ENCODE results near the gene SNN.
A peak's percentile ranks its signal among the peaks of the same experiment; 100 is the strongest.

SNN gene

GRCh38 chr16:11689031-11689840 is 21.0 kb downstream of the SNN start:
- no peak for TF ChIP-seq CTCF (conservative IDR thresholded peaks at IDR 0.05)
- H3K27ac ChIP-seq: peak overlapping the region; percentile 54

GRCh38 chr16:11691235-11691634 is 23.0 kb downstream of the SNN start:
- peak overlapping the region; percentile 54; the same call in 1 of the 2 replicates for H3K27ac ChIP-seq
- TF ChIP-seq CTCF (conservative IDR thresholded peaks at IDR 0.05): no peak

- no peak overlapping the region for H3K27ac ChIP-seq
- TF ChIP-seq CTCF (conservative IDR thresholded peaks at IDR 0.05): no peak
Observed at GRCh38 chr16:11691771-11692170, 23.5 kb downstream of the SNN start.

- TF ChIP-seq CTCF (conservative IDR thresholded peaks at IDR 0.05): no peak
- no peak overlapping the region for H3K27ac ChIP-seq
Observed at GRCh38 chr16:11692171-11692570, 23.9 kb downstream of the SNN start.

- no peak overlapping the region for H3K27ac ChIP-seq
- TF ChIP-seq CTCF (conservative IDR thresholded peaks at IDR 0.05): no peak
Observed at GRCh38 chr16:11692651-11693050, 24.4 kb downstream of the SNN start.

- no peak overlapping the region for H3K27ac ChIP-seq
- TF ChIP-seq CTCF (conservative IDR thresholded peaks at IDR 0.05): no peak
Observed at GRCh38 chr16:11696266-11697012, 28.2 kb downstream of the SNN start.

GRCh38 chr16:11697319-11697718 is 29.1 kb downstream of the SNN start:
- H3K27ac ChIP-seq: no peak overlapping the region
- no peak for TF ChIP-seq CTCF (conservative IDR thresholded peaks at IDR 0.05)
